Inflammatory macrophage (primary cell): ENCODE results near the gene GSG1.

Source experiments
- DNase-seq, 2 donors: peaks; one replicate each; pipeline ENCODE4 v3.0.0-alpha.2; 2020 to 2022
- total RNA-seq, 18 experiments: gene quantifications; one replicate each; lab custom pipeline; 2026; ENCODE audit warnings: mixed read lengths in 6 of 18, inconsistent platforms in 2 of 18; lab: John Stamatoyannopoulos, UW

GSG1 gene
- 0.03 to 1.5 (median 0.41) reads per million in 18 experiments for total RNA-seq

GRCh38 chr12:13103391-13104033, at the start of gene GSG1:
Gene GSG1 (minus strand): TSS chr12:13103667. CDS start chr12:13103512, 155 bp downstream.
- DNase-seq: peak in 1 of 2 donors; percentile 38

- no peak for DNase-seq
Observed at GRCh38 chr12:13153180-13153579, 49.7 kb upstream of the GSG1 start.

DNA sequence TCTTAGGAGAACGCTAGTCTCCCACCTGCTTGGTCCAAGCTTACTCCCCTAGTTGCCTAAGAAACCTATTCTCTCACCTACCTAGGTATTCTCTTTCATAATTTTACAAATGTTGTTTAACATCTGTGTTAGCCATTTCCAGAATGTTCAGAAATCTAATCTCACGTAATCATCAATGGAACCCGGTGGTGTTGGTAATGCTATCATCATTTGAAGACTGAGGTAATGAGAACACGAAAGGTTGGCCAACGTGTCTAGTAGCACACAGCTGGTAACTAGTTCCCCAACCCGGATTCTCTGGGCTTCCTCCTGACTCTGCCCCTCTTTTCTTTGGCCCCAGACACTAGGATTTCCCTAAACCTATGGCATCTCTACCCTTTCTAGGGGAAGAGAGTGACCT, 49.3 kb upstream of the GSG1 start:
- DNase-seq: peak; percentile 26 to 41

- DNase-seq: no peak
Observed at GRCh38 chr12:13152281-13152680, 48.8 kb upstream of the GSG1 start.

DNA sequence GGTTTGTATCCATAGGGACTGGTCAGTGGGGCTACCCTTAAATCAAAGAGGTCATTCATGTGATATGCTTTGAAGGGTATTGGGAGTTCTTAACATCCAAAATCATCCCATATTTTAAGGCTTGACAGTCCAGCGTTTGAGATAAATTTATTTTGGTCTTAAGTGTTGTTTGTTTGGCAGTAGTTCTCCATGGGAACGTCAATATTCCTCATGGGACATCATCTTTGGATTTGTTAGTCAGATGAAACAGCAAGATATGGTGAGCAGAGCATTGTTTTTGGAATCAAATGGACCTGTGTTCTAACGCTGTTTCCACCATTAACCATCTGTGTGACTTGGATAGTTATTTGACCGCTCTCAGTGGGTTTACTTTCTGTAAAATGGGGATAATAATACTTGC, 45.9 kb upstream of the GSG1 start:
- no peak for DNase-seq

GRCh38 chr12:13148485-13148847, 45.0 kb upstream of the GSG1 start:
- no peak for DNase-seq

DNA sequence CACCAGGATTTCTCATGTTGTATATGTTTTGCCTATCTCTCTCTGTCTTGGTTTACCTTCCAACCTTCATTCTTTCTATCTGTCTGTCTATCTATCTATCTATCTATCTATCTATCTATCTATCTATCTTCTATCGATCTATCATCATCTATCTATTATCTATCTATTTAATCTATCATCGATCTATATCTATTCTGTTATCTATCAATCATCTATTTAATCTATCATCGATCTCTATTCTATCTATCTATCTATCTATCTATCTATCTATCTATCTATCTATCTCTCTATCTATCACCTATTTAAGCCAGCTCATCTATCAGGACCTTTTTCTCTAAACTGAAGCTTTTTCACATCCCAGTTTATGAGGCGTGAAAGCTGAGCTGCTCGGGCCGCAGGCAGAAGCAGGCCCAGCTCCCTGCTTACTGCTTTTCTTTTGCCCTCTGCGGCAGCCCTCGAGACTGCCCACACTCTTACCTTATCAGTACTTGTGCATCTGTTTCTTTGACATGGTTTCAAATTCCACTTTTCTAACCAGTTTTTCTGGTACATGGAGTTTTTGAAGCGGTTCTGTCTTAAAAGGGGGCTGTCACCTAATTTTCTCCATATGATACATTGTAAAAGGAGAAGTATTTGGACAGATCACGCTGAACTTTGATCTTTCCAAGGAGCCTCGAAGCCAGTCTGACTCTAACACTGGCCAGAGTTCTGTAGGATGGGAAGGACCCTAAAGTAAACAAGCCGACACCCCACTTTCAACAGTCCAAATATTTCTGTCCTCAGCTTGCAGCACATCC, 44.4 kb upstream of the GSG1 start:
- DNase-seq: no peak

DNA sequence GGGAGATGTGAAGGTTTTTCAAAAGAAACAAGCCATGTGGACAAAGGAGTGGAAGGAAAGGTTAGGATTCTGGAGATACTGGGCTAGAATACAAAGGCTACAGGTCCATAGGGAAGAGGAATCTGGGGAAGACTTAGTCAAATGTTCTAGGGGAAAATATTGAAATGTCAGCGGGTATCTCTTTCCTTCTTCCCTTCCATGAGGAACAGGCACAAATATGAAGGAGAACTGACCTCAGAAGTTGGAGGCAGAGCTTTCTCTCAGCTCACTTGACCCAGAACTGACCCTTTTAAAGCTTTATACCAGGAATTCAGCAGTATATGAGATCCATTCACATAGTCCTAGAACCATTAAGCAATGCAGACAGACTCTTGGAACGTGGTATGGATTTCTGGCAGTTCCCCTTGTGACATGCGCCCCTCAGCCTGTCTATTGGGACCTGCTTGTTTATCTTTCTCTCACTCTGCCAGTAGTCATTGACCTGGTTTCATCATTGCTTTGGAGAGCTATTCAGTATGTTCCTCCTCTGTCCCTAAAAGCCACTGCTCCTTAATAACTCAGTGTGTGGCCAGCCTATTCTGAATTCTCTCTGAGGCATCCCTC, 43.0 kb upstream of the GSG1 start:
- peak; percentile 31 to 35 for DNase-seq

DNA sequence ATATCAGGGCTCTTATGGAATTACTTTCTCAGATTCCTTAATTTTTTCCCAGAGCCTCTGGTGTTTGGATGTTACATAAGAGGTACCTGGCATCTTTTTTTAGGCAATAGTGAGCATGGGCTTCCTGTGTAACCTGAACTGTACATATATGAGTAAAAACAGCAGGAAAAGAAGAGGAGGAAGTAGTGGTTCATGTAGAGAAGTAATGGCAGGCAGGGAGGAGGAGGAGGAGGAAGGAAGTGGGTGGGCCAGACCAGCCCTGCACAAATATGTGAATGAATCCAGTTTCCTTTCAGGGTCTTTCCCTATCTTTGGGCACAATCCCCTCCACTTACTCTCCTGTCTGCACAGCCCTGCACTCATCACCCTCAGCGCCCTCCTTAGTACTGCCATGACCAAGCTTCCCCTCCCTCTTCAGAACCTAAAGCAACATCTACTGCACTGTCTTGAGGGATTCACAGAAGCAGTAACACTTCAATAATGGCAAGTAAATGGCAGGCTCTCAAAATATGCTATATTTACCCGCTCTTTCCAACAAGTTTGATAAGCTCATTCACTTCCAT, 40.9 kb upstream of the GSG1 start:
- no peak for DNase-seq

- DNase-seq: peak; percentile 39 to 45
Observed at GRCh38 chr12:13142747-13143146, 39.3 kb upstream of the GSG1 start.

- no peak for DNase-seq
Observed at GRCh38 chr12:13141686-13142085, 38.2 kb upstream of the GSG1 start.

GRCh38 chr12:13135371-13136178, 32.1 kb upstream of the GSG1 start:
- DNase-seq: peak; percentile 4 to 65

DNA sequence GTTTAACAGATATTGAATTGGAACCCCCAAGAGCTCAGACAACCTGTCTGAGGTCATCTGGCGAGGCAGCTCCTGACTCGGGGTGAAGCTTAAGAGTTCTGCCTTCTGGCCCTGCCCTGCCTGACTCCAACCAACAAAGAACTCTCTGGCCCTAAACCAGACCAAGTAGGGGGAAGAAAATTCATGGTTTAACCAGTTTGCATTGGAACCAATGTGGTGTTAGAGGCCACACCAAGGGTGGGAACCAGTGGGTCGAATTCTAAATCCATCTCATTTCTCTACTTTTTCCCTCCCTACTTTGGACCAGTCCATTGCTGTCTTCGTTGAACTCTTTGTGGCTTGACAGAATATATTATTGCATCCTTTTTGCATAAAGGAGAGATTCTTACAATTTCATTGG, 30.4 kb upstream of the GSG1 start:
- no peak for DNase-seq

DNA sequence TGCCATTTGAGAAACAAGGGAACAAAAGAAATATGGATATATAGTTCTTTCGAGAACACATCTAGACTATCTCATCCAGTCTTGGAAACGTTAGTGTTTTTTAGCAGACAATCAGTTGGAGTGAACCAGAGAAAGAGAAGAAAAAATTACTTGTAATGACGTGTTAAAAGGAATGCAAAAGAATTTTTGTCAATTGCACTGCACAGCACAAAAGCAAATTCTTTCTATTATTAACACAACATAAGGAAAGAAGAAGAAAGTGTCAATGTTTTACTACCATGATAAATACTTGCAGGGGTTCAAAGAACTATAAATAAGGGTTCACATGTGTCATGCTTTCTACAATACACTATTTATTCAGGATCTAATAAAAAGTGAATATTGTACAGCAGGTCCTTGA, 27.5 kb upstream of the GSG1 start:
- DNase-seq: no peak

GRCh38 chr12:13128291-13128965, 25.0 kb upstream of the GSG1 start:
- DNase-seq: no peak

- no peak for DNase-seq
Observed at GRCh38 chr12:13127444-13127843, 24.0 kb upstream of the GSG1 start.

- DNase-seq: no peak
Observed at GRCh38 chr12:13126494-13126893, 23.0 kb upstream of the GSG1 start.

DNA sequence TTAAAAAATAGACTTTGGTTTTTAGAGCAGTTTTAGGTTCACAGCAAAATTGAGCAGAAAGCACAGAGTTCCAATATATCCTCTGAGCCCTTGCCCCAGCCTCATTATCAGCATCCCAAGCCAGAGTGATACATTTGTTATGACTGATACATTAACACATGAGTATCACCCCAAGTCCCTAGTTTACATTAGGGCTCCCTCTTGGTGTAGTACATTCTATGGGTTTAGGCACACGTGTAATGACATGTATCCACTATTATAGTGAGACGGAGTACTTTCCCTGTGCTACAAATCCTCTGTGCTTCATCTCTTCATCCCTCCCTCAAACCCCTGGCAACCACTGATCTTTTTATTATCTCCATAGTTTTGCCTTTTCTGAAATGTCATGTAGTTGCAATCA, 22.5 kb upstream of the GSG1 start:
- DNase-seq: no peak

DNA sequence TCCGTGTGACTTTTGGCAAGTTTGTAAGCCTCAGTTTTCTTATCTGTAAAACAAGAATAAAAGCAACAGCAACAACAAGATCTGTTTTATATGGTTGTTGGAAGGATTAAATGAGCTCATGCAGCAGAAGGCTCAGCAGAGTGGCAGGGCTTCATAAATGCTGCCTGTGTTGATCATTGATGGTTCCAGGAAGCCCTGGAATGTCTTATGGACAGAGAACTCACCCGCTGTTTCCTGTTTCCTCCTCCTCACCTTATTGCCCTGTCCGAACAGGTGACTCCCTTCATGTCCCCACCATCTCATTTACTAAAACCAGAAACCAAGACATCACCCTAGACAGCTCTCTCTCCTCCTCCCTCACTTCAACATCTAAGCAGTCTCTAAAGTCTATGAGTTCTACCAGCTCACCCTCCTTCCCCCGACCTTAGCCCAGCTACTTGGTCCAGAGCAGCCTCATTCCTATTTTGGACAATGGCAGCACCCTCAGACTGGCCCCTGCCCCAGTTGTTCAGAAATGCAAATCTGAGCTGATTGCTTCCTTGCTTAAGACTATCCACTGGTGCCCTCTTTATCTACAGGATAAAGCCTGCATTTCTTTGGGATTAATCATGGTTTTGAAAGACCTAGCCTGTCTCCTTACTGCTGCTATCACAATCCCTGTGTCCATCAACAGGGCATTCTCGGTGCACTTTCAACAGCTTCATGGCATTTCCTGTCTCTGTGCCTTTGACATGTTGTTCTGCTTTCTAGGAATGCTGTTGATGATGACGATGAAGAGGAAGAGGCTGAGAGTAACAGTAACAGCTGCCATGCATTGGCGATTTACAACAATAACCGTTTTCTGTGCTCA, 21.4 kb upstream of the GSG1 start:
- DNase-seq: peak; percentile 27 to 40

DNA sequence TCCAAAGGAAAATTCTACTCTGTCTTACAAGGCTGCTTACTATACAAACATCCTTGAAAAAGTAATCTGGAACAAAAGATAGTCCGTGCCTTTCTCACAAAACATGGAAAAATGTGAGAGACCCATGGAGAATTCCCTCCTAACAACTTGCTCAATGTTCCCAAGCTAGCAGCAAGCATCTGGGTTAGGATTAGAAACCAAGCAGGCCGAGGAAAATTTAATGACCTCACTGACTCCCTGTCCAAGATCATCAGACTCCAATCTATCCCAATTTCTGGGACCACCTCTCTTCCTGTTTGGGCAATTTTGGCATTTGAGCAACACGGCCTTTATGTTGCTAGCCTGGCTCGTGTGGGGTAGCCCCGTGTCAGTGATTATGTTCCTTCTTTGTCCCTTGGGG, 18.1 kb upstream of the GSG1 start:
- DNase-seq: no peak

GRCh38 chr12:13120413-13120812, 16.9 kb upstream of the GSG1 start:
- no peak for DNase-seq
